KMS-11 (cell line): Measurements from ENCODE around the gene TRMO.

ENCODE experiments used
- H2AFZ ChIP-seq: fragments of 200-600 bp; sonication (generic); 2 replicates; pipeline ENCODE4 v1.6.1; 2016; ENCODE audit warnings: antibody characterized with exemption, mixed run types, low read depth
- H3K27ac ChIP-seq: fragments of 200-600 bp; sonication (generic); 2 replicates; pipeline ENCODE4 v1.6.1; 2016; ENCODE audit warnings: mild to moderate bottlenecking, mixed run types
- H3K27me3 ChIP-seq: fragments of 200-600 bp; sonication (generic); 2 replicates; pipeline ENCODE4 v1.6.1; 2017; ENCODE audit warnings: mild to moderate bottlenecking, low read depth, mixed run types, moderate library complexity; ENCODE audit not compliant: insufficient read depth
- H3K36me3 ChIP-seq: fragments of 200-600 bp; sonication (generic); 2 replicates; pipeline ENCODE4 v1.6.1; 2017; ENCODE audit warnings: mild to moderate bottlenecking, mixed run types; ENCODE audit not compliant: insufficient read depth
- H3K4me1 ChIP-seq: fragments of 200-600 bp; sonication (generic); 2 replicates; pipeline ENCODE4 v1.6.1; 2016; ENCODE audit warnings: mild to moderate bottlenecking, low read depth, mixed run types; ENCODE audit not compliant: poor library complexity, severe bottlenecking
- H3K4me2 ChIP-seq: fragments of 200-600 bp; sonication (generic); 2 replicates; pipeline ENCODE4 v1.7.0; 2016; ENCODE audit warnings: mild to moderate bottlenecking, mixed run types
- H3K4me3 ChIP-seq: fragments of 200-600 bp; sonication (generic); IDR thresholded peaks from 2 replicates; pipeline ENCODE4 v1.6.1; 2017; ENCODE audit warnings: low read depth, low read length, mixed read lengths; ENCODE audit not compliant: insufficient read depth
- H3K79me2 ChIP-seq: fragments of 200-600 bp; sonication (generic); 2 replicates; pipeline ENCODE4 v1.6.1; 2016; ENCODE audit warnings: low read depth, mixed run types; ENCODE audit not compliant: insufficient read depth
- H3K9ac ChIP-seq: fragments of 200-600 bp; sonication (generic); 2 replicates; pipeline ENCODE4 v1.6.1; 2016; ENCODE audit warnings: mild to moderate bottlenecking, mixed run types
- H4K20me1 ChIP-seq: fragments of 200-600 bp; sonication (generic); 2 replicates; pipeline ENCODE4 v1.6.1; 2016; ENCODE audit warnings: mild to moderate bottlenecking, mixed run types; ENCODE audit not compliant: insufficient read depth
- CTCF ChIP-seq: fragments of 200-600 bp; sonication (generic); conservative IDR thresholded peaks from 2 replicates; pipeline ENCODE4 v1.6.1; 2017; ENCODE audit warnings: low read depth, mild to moderate bottlenecking, antibody characterized with exemption, low read length, moderate library complexity, mixed read lengths

The TRMO gene

GRCh38 chr9:97921959-97922724, at the start of gene TRMO:
Gene TRMO, minus strand, starts transcription at chr9:97922500. Its CDS starts 7 bp downstream, at chr9:97922493.
- peak within 1 kb of the TSS; percentile 86 for H2AFZ ChIP-seq
- H4K20me1 ChIP-seq, result no peaks in the 10 kb centered on the region
- H3K4me3 ChIP-seq, result no peak within 1 kb of the TSS
- peak within 1 kb of the TSS; percentile 98 for H3K4me2 ChIP-seq
- peak within 1 kb of the TSS; percentile 79 for H3K9ac ChIP-seq
- H3K36me3 ChIP-seq, result no peaks in the 10 kb centered on the region
- H3K27me3 ChIP-seq, result no peaks in the 10 kb centered on the region
- peaks cover 19% of the 10 kb centered on the region for H3K4me1 ChIP-seq
- H3K27ac ChIP-seq, result peak within 1 kb of the TSS; percentile 81
- H3K79me2 ChIP-seq, result no peaks in the 10 kb centered on the region
- peak; percentile 58 for TF ChIP-seq CTCF

GRCh38 chr9:97970165-97970564, 47.9 kb upstream of the TRMO start:
- Histone ChIP-seq H3K9ac (no peak overlapping the region), H3K79me2 (no peaks in the 10 kb centered on the region), H3K27ac (no peak overlapping the region), H3K4me1 (no peaks in the 10 kb centered on the region), H3K4me3 (no peak overlapping the region), H4K20me1 (no peaks in the 10 kb centered on the region), H2AFZ (no peak overlapping the region), H3K27me3 (no peaks in the 10 kb centered on the region), H3K36me3 (no peaks in the 10 kb centered on the region), H3K4me2 (no peak overlapping the region)
- TF ChIP-seq CTCF, result no peak

- no peaks in the 10 kb centered on the region for H4K20me1 ChIP-seq
- no peaks in the 10 kb centered on the region for H3K27me3 ChIP-seq
- TF ChIP-seq CTCF, result no peak
- no peaks in the 10 kb centered on the region for H3K4me1 ChIP-seq
- no peak overlapping the region for H3K4me2 ChIP-seq
- no peak overlapping the region for H3K27ac ChIP-seq
- H3K79me2 ChIP-seq, result no peaks in the 10 kb centered on the region
- H3K36me3 ChIP-seq, result no peaks in the 10 kb centered on the region
- no peak overlapping the region for H3K4me3 ChIP-seq
- H3K9ac ChIP-seq, result no peak overlapping the region
- no peak overlapping the region for H2AFZ ChIP-seq
These were observed 46.7 kb upstream of the TRMO start for GRCh38 chr9:97969014-97969413.

GRCh38 chr9:97966493-97966892, 44.2 kb upstream of the TRMO start:
- Histone ChIP-seq H3K27me3 (no peaks in the 10 kb centered on the region), H3K79me2 (no peaks in the 10 kb centered on the region)

More at GRCh38 chr9:97966493-97966892, 44.2 kb upstream of the TRMO start:
- Histone ChIP-seq H3K4me2 (no peak overlapping the region), H3K9ac (no peak overlapping the region), H3K4me3 (no peak overlapping the region), H4K20me1 (no peaks in the 10 kb centered on the region), H3K4me1 (no peaks in the 10 kb centered on the region), H3K36me3 (no peaks in the 10 kb centered on the region), H2AFZ (no peak overlapping the region), H3K27ac (no peak overlapping the region)
- no peak for TF ChIP-seq CTCF
